Hematopoietic multipotent progenitor cell (in vitro differentiated cells): Measurements from ENCODE around the gene ZNF366. TPM values are rescaled to one million over a fixed set of nuclear protein-coding genes. Genes with fewer than 3 reads are reported as not detected.

Experiments
- DNase-seq, 3 donors: peaks; one replicate each; pipeline ENCODE4 v3.0.0-alpha.2; 2011 to 2015; ENCODE audit warnings: low read depth in 2 of 3, low spot score in 2 of 3
- total RNA-seq: library from RNA; depleted of rRNA; stranded (reverse); fragments of >200 nt; gene quantifications from one replicate; pipeline ENCODE4 v1.2.3, GENCODE V29; 2012

Gene ZNF366
- total RNA-seq, 1 donor, result under 0.01 TPM

- no peak for DNase-seq
Measured at GRCh38 chr5:72495410-72495809, 11.8 kb downstream of the ZNF366 start.

- no peak for DNase-seq
Measured at GRCh38 chr5:72494623-72495124, 12.5 kb downstream of the ZNF366 start.

DNA sequence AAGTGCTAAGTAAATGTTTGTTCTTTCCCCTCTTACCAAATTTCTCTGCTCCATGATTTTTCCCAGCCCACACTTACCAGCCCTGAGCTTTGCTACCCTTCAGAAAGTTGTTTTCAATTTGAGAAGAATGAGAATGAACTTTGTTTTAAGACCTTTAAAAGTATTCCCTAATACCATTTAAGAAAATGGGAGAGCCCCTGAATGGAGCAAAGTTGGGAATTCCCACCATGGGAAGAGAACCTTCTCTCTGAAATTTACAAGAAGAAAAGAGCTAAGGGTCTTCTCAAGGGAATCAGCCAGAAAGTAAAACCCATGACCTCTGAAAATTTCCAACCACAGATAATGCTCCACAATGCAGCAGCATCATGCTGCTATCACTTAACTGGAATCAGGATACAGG lies 17.7 kb downstream of the ZNF366 start:
- no peak for DNase-seq

DNA sequence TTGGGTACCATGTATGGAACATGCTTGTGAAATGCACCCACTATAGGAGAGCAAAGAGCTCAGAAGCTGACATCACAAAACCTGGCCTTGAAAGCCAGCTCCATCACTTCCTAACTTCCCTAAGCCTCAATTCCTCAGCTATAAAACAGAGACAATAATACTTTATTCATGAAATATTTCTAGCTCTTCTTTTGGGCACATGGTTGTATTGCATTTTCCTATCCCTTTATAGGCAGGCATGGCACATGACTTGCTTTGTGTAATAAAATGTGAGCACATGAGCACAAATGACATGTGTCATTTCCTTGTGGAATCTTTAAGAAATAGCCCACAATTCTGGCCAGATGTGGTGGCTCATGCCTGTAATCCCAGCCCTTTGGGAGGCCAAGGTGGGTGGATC lies 18.5 kb downstream of the ZNF366 start:
- no peak for DNase-seq

DNA sequence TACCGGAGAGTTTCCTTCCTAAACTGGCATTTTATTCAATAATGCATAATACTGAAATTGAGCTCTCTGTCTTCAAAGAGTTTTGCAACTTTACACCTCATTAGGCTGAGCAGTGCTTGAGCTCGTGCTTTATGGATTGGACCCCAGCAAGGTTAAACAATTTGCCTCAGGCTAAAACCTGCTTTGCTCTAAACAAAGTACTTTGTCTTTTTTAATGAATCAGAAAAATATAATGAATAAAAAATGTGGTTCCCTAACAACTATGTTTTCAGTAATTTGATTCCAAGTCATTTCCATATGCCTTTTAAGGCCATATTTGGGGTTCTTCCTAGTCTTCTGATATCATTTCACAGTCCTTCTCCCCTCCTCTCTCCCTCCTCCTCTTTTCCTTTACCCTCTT lies 20.0 kb downstream of the ZNF366 start:
- DNase-seq, result no peak

DNA sequence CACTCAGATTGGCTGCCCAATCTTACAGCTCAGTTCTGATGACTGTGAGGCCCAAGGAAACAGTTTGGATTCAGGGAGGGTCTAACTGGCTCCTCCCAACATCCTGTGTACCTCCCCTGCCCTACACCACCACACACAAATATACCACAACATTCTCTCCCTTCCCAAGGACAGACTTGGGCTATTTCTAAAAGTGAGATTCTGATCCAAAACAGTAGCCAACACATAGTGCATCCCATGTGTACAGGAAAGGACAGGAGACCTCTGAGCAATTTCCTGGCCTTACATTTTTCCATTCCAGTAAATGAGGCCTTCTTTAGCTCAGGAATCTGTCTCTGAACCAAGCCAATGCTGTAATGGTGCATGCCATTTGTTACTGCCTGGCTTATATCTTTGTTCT lies 20.8 kb downstream of the ZNF366 start:
- DNase-seq, result no peak

DNA sequence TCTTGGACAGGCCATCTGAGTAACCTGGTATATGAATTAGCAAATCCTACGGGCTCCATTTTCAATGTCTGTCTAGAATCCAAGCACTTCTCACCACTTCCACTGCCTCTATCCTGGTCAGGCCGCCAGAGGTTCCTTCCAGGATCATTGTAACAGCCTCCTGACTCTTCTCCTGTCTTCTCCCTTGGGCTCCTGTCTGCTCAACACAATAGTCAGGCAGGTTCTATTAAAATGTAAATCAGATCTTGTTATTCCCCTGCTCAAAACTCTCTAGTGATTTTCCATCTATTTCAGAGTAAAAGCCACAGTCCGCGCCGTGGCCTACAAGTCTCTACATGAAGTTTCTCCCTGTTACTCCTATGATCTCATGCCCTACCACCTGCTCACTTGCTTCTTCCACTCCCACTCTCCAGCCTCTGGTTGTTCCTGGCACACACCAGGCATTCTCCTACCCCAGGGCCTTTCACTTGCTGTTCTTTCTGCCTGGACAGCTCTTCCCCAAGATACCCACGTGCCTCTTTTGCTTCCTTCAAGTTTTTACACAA lies 21.7 kb downstream of the ZNF366 start:
- no peak for DNase-seq

GRCh38 chr5:72482046-72482445 lies 25.2 kb downstream of the ZNF366 start:
- DNase-seq, result no peak

DNA sequence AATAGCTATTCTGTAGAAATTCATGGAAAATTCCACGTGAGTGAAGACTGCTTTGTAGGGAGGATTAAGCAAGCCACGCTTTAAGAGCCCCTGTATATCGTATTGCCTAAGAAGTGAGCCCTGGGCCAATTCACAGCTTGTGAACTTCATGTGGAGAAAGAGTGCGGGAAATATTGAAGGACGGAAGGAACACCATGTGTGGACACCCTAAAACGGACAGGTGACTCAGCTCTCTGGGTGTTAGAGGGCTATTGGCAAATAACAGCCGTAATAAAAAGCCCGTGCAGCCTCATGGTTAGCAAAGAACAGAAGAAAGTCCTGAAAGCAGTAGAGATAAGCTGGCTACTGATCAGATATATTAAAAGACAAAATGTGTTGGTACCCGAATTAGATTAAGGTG lies 26.4 kb downstream of the ZNF366 start:
- no peak for DNase-seq

GRCh38 chr5:72479921-72480320 lies 27.3 kb downstream of the ZNF366 start:
- no peak for DNase-seq

DNA sequence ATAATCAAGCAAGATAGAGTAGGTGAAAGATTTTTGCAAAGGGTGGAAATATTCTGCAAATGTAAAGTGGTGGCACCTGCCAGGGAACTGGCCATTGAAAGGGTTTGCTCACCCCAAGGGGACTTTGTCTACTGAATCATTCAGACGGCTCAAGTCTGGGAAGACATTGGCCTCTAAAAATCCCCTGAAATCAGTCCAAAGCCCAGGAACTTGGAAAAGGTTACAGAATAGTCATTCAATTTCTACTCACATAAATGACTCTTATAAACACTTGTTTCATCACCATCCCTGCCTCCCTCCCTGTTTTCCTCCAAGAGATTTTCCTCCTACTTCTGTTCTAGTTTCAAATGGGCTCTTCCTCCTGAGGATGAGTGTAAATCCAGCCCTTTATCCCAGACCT lies 28.5 kb downstream of the ZNF366 start:
- no peak for DNase-seq

DNA sequence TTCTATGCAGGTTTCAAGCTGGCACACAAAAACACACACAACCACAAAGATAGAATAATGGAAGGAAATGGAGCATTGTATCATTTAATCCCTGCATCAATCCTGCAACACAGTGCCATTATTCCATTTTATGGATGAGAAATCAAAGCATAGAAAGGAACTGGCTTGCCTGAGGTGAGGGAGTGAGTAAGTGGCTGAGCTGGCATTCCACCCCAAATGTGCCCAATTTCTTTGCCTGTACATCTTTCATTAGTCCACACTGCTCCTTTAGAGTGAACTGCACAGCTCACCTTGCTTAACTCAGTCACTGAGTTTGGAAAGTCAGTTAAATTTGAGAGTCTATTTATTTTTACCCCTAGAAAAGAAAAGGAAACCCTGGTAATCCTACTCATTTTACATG lies 28.9 kb downstream of the ZNF366 start:
- DNase-seq, result no peak

DNA sequence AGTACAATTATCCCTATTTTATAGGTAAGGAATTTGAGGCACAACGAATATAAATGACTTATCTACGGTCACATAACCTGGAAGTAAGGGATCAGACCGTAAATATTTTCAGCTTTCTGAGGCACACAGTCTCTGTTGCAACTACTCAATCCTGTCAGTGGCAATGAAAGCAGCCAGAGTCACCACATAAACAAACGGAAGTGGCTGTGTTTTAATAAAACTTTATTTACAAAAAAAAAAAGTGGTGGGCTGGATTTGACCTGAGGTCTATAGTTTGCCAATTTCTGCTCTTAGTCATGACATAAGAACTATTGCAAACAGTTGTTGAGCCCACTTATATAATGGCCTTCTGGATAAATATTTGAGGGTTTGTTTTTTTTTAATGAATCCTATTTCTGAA lies 29.6 kb downstream of the ZNF366 start:
- no peak for DNase-seq

GRCh38 chr5:72477176-72477575 lies 30.0 kb downstream of the ZNF366 start:
- DNase-seq, result no peak

GRCh38 chr5:72476721-72477120 lies 30.5 kb downstream of the ZNF366 start:
- DNase-seq, result no peak

GRCh38 chr5:72476275-72476674 lies 30.9 kb downstream of the ZNF366 start:
- DNase-seq, result no peak

DNA sequence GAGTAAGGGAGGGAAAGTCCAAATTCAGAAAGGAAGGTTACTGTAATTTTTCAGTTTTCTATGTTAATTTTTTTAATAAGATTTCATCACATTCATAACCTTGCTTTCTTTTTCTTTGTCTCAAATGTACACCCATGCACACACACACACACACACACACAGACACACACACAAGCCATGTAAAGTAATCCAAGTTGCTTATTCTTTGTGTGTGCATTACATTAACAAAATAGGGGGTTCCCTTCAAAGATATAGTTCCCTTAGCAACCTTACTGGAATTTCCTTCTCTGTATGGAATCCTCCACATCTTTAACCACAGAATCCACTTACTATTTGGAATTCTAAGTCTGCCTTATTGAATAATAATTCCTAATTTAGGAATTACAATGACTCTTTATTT lies 32.7 kb downstream of the ZNF366 start:
- DNase-seq, result no peak

- DNase-seq, result no peak
Measured at GRCh38 chr5:72474046-72474500, 33.1 kb downstream of the ZNF366 start.

DNA sequence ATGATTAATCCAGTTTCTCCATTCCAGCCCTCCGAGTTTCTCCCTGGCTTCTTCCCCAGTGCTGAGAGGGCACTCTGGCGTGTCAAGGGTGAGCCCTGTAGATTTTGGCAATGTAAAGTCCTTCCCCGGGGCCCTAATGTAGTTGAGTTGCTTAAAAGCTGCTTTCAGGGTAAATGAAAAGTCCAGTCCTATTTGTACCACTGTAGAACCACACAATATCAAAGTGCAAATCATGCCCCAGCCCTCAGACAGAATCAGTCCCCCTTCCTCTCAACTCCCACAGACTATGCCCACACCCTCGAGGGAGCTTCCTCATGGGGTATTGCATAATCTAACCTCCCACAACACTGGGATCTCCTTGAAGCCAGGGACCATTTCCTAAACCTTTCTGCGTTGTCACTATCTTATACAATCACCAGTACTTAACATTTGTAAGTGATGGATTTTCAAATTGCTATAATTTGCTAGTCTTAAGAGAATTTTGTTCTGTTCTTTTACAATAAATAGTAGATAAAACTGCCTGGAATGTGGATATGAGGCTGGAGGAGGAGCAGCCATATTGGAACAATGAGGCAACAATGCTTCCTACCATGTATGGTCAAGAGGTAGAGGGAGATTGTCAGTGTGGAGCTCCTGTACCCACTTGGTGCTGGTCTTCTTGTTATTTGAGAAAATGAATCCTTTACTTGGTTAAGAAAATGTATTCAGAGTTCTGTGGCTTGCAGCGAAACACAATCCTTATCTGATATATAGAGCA lies 34.4 kb downstream of the ZNF366 start:
- DNase-seq, result peak in 1 of 3 donors; percentile 30

- DNase-seq, result no peak
Measured at GRCh38 chr5:72472031-72472430, 35.2 kb downstream of the ZNF366 start.

- no peak for DNase-seq
Measured at GRCh38 chr5:72470826-72471225, 36.4 kb downstream of the ZNF366 start.

DNA sequence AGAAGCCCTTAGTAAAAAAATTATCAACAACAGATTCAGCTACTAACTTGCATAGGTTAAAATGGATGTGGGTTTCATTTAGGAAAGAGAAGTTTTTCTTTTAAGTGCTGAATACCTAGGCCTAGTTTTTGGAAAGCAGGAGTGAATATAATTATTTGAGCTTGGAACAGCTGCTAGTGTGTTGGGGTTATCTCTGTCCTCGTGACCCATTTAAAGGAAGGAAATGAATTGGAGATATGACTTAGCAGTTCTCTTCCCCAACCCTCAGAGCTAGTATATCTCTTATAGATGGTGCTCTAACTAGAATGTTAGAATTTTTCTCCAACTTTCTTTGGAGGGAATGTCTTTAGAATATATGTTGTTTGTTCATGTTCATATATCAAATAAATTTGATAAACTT lies 38.6 kb downstream of the ZNF366 start:
- peak in 2 of 3 donors; percentile 42 to 59 for DNase-seq
